HG02885 (cell line): ENCODE results near the gene ITGB7.
A peak's percentile ranks its signal among the peaks of the same experiment; 100 is the strongest.

Experiments used
- ATAC-seq: cut with Tn5 transposase; IDR thresholded peaks from one replicate; pipeline ENCODE4 v1.9.1; 2021; ENCODE audit warnings: mild to moderate bottlenecking; ENCODE audit not compliant: unreplicated experiment, poor library complexity

The ITGB7 gene

DNA sequence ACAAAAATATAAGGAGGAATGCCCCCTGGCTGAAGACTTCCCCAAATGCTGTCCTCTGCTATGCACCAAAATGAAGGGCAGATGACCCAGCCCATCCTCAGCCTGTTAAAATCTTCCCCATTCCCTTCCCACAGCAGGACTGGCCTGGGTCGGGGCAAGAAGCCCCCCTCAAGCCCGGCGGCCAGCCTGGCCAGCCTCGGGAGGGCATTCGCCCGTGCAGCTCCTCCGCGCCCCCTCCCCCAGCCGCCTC, 24.5 kb upstream of the ITGB7 start:
- ATAC-seq, result no peak

DNA sequence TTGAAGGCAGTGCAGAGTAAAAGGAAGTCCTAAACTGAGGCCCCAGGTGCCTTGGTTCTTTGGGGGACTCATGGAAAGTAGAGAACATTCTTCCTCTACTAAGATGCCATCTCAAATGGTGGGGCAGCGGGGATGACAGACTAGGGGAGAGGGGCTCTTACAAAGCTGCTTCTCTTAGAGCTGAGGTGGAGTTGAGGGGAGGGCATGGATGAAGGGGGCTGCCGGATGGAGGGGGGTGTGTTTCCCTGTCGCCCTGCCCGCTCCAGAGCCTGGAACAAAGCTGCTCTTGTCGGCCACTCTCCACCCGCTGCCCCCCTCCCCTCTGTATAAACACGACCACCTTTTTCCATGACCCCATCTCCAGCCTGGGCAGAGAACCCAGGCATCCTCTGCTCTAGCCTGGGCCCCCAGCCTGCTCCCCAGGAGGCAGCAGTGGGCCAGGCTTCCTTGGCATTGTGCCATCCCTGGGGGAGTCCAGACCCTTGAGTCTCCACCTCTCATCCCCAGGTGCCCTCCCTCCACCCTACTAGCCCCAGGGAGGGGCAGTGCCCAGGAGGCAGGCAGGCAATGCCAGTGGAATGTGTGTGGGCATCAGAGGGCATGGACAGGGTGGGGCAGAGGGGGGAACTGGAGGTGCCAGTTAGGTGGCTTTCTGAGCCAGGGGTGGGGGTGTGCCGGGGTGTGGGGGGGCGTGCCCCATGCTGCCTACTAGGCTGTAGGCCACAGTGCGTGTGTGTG, 23.2 kb upstream of the ITGB7 start:
- no peak for ATAC-seq

DNA sequence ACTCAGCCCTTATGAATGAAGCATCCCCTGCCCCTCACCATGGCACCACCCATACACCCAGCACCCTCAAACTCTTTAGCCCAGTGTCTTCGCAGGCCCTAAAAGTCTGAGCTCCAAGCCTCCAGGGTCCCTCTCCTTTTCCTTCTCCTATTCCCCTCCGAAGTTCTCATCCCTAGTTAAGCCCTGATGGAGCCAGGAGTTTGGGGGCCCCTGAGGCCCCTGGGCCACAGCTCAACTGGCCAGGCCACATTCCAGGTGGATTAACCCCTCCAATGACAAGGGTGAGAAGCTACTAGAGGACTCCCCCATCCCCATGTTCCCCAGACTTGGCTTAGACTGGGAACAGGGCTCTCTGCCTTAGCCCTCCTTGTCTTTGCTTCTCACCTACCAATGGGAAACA, 22.4 kb upstream of the ITGB7 start:
- no peak for ATAC-seq

DNA sequence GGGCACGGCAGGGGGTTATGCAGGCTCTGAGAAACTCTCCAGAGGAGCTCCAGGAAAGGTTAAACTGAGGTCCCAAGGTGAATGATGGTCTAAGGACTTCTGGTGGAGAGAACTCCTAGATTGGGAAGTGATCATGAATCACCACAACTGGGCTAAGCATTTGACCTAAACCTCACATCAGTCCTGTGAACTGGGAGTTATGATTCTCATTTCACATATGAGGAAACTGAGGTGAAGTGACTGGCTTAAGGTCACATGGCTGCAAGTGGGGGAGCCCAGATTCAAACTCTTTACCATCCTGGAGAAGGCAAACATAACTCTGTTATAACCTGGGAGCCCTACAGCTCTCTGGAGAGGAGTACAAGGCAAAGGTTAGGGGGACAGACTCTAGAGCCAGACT, 20.8 kb upstream of the ITGB7 start:
- no peak for ATAC-seq

DNA sequence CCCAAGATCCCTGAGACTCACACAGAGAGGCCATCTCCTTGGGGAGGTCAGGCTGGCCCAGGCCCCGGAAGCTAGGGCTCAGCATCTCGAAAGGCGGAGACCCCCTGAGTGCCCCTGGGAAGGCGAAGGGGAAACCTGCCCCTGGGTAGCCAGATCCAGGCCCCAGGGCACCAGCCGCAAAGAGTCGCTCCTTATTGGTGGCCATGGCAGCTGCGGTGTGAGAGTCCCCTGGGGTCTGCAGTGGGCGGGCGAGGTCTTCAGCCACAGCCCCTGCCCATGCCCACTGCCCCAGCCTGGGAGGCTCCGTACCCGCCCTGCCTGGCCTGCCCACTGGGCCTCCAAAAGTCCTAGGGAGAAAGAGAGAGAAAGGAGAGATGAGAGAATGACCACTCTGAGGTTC, 20.3 kb upstream of the ITGB7 start:
- ATAC-seq, result no peak

DNA sequence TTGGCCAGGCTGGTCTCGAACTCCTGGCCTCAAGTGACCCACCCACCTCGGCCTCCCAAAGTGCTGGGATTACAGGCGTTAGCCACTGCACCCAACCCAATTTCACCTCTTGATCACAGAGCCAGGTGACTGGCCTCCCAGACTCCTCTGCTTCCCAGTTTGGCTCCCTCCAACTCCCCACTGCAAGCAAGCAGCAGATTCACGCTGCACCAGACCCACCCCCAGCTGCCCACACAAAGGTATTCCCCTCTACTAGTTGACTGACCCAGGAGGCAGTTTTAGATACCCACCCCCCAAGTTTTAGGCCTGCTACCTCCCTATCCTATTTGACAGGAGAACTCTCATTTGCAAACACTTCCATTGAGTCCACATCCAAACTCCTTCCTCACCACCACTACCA, 19.8 kb upstream of the ITGB7 start:
- ATAC-seq, result no peak

DNA sequence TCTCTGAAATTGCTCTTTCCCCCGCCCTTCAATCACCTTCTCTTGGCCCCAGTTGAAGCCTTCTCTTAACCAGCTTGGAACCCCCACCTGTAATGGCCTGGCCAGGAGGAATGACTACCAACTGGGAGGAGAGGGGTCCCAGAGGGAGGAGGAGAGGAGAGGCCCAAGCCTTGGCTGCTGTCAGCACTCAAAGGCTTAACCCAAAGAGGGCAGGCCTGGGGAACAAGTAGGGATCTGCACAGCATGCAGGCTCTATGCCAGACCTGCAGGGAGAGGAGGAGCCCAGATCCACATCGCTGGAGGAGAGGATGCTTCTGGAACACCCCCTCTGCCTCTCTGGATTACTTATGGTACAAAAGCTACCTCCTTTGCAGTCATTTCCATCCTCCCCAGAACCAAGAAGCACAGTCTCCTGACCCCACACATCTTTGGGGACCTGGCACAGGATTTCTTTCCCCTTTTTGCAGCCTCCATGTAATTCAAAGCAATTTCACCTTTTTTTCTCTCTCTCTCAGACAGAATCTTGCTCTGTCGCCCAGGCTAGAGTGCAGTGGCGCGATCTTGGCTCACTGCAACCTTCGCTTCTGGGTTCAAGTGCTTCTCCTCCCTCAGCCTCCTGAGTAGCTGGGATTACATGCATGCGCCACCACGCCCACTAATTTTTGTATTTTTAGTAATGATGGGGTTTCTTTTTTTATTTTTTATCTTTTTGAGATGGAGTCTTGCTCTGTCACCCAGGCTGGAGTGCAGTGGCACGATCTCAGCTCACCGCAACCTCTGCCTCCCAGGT, 18.8 kb upstream of the ITGB7 start:
- ATAC-seq, result no peak

DNA sequence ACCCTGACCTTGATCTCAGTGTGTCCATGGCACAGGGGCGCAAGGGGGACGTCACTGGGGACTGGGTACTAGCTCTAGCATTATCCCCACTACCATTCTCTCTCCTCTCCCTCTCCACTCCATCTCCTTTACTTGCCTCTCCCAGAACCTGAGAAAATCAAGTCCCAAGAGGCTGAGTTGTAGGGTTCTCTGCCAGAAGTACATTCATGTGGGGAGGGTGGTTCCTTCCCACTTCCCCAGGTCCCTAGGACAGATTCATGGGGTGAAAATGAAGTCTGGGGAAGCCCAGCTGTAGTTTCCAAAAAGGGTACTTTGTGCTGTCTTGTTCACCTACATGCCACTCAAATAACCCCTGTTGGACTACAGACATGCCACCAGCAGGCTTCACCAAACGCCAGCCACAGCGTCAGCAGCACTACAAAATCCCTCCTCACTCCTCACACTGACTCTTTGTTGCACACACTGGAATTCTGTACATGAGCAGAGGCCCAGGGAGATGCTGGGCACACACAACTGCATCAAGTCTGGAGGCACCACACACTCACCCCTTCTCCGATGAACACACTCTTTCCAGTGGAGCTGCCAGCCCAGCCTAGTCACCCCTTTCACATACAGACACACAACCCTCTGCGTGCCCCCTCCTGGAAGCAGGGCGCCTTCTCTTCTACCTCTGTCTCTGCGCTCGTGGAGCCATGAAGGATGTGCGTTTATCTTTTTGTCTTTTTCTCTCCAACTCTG, 18.0 kb upstream of the ITGB7 start:
- no peak for ATAC-seq

DNA sequence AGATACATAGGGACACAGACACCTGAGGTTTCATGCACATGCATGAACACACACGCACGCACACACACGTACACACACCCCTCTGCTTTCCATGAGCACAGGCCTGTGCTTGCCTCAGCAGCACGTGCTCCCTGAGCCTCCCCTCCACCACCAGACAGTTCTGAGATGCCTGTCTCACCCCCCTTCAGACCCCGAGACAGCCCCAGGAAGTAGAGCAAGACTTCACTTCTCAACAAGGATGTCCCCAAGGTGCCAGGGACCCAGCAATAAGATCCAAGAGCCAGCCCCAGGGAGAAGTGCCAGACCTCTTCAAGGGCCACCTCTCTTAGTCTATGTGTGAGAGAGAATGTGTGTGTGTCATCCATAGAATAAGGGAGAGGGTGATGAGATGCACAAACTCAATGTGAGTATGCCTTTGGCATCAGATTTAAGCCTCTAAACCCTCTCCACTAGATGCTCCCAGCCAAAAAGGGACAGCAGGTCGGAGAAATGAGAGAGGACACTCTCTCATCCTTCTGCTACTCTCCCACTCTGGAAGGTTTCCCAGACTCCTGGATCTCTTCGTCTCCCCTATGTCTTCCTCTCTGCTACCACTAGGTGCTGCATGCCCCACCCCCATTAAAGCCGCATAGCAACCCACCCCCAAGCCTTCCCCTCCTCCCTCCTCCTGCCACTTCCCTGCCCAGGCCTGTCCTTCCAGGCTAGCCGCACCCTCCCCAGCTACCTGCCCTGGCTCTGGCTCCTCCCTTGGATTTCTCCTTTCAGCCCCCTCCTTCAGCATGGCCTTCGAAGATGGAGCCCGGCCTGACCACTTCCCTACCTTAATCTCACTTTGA, 17.2 kb upstream of the ITGB7 start:
- no peak for ATAC-seq

DNA sequence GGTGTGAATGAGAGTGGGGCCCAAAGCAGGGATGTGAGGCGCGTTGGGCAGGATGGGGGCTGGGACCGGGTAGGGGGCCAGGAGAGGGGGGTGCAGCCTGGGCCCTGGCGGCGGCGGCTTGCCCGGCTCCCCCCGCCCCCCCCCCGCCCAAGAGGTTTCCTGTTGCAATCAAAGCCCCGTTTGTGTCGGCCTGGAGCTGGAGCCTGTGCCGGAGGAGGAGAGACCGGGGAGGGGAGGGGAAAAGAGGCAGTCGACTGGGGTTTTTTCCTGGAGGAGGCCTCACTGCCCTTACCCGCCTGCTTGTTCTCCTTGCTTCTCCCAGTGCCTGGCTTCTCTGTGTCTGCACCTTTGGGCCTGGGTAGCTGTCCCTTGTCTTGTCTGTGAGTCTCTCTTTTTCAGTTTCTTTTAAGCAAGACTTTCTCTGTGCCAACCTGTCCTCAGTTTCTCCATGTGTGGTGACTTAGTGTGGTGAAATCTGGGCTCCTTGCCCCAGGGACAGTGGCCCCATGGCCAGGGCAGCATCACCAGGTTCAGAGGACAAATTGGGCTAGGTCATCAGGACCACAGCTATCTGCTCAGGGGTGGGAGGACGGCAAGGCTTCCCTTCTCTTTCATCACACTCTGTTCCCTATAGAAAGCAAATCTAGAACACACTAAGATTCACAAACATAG, 16.5 kb upstream of the ITGB7 start:
- no peak for ATAC-seq

DNA sequence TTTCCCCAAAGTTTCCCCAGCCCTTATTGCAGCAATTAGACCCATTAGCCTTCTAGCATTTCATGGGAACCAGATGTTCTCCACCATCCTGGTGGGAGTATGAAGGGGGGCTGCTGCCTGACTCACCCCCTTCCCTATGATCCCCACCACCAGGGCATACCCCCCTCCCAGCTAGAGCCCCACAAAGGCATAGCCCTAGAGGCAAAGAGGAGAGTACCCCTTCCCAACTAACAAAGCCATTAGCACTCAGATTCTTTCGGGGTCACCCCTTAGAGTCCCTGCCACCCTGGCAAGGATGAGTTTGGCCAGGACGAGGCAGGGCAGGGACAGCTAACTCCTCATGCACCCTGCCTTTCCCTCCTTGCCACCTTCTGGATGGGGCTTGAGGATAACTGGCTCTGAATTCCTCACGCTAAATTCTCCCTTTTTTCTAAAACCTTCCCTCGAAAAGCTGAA, 15.8 kb upstream of the ITGB7 start:
- no peak for ATAC-seq

DNA sequence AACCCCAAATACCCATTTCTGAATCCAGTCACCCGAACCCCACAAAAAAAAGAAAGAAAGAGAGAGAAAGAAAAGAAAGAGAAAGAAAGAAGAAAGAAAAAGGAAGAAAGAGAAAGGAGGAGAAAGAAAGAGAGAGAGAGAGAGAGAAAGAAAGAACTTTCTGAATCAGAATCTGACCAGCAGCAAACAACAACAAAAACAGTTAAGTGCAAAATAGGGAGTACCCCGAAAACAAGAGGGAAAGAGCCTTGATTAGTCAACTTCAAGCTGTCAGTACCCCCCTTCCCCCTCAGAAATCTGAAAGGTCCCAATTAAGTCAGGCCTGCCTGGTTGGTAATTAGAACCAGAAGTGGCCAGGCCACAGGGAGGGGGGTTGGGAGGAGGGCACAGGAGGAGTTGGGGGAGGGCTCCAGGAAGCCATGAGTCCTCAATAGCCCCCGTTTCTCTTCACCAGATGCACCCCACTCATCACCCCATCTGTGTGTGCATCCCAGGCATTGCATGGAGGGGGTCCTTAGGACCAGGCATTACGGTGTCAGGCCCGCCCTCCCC, 15.2 kb upstream of the ITGB7 start:
- no peak for ATAC-seq

DNA sequence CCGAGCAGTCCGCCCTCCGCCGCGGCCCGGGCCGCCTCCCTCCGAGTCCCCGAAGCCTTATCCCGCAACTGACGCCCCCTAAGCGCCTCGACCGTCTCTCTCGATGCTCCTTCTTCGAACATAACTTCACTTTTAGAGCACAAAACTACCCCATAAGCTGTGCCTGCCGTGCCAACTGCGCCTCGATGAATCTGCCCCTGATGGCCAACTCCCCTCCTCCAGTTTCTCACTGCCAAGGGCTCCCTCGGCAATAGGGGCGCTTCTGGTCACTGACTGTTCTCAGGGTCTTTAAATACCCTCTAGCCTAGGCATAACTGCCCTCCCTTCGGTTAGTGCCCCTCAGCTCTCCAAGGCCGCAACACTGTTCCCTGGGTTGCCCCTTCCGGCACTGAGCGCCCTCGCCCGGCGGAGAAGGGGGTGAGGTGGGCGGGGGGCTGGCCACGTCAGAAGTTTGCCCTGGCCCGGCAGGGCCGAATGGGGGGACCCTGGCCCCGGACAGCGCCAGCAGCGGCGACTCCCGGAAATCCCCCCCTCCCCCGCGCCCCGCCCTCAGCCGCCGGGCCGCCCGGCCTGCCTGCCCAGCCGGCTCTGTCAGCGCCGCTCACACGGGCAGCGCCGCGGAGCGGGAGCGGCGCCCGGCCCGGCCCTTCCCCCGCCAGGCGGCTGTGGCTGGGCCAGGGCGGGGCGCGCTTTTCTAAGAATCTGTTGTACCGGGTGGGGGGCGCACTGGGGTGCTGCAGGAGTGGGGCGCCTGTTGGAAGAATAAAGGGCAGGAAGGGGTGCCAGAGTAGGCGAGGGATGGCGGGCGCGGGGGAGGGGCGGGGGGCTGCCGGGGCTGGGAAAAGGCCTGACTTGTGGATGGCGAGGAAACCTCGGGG, 14.4 kb upstream of the ITGB7 start:
- peak; percentile 19 for ATAC-seq

DNA sequence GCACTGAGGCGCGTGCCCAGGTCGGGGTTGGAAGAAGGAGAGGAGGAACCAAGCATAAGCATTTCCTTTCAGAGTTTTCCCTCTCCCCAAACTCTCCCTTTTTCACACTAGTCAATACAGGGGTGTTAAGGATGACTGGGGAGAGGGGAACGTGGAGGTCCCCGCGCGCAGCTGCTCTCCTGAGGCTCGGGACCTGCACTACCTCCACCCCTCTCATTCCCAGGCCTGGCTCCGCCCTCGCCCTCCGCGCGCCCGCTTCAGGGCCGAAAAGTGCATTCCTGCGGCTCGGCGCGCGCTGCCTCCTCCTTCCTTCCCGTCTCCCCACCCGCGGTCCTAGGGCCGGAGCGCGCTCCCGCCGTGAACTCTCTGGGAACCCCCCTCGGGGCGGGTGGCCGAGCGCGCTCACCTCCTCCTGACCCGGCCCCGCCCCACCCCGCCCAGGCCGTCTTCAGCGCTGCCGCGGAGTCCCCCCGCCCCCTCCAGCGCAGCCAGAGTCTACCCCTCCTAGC, 13.7 kb upstream of the ITGB7 start:
- peak; percentile 59 for ATAC-seq

DNA sequence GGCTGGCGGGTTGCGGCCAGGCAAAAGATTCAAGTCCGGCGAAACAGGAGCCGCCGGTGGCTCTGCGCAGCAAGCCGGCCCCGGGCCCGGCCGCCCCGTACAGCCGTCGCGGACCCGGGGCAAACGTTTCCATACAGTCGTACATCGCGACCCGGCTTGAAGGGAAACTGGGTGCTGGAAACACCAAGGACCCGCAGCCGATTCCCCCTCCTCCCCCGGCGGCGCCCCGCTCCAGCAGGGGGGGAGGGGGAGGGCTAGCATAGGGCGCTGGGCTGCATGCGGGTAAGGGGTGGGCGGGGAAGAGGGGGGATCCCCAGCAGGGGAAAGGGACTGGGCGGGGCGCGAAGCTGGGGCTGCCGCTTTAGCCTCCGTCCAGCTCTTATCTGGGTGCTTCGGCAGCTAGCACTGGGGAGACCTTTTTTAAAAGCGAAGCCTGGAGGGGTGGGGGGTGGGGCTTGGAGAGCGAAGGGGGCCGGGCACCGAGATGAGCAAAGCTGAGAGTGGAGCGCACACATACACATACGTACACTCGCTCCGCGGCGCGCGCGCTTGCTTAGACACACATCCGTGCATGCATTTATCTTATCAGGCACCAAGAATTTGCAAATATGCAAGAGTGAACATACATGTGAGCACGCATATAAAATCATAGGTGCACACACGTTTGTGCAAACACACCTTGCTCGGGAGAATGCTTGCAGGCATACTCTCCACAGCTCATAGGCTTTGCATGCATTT, 13.1 kb upstream of the ITGB7 start:
- ATAC-seq, result peak; percentile 38

DNA sequence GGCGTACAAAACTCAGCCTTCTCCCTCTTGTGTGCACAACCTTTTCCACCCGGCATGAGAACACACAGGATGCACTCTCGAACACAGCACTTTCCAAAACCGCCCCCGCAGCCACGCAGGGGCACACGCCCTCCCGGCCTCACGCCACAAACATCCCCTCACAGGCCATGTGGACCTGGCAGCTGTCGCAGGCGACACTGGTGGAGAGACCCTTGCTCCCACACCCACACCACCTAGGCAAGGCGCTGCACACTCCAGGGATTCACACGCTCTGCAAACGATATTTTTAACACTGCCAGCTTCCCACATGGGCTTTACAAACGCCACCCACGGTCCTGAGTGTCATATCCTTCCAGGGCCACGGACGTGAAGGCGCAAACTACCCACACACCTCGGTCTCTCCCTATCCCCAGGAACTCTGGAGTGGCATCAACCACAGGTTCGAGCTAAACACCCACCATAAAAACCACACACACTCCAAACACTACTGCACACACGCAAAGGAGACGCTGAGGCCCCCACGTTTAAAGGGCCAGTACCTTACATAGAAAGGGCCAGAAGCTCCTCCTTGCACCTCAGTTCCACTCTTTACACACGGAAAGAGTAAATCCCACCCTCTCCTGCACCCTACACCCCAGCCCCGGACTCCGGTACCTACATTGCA, 12.4 kb upstream of the ITGB7 start:
- peak; percentile 15 for ATAC-seq

DNA sequence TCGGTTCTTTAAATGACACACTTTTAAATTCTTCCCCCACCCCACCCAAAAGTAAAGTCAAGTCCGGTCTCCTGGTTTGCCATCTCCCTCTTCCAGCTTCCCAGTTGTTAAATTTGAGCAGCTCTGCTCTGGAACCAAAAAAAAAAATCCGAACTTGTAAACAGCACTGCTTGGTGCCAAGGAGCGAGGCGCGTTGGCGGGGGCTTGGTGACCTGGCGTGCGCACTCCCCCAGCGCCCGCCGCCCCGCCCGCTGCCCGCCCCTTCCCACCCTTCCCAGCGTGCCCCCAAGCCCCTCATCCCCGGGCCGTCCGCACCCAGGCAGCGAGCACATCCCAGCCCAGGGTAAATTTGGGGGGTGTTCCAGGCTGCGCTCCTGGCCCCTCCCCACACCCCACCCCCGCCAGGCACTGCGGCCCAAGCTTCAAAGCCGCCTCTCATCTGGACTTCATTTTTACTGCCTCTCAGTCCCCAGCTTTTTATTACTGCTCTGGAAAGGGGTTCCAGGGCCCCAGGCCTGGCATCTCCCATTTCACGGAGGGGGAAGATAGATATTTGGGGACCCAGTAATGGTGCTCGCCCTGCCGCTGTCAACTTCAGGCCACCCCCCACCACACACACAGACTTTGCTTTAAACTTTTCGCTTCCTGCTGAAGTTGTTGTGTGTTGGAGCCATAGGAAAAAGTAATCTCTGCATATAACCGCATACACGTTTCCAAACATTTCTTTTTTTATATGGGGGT, 11.7 kb upstream of the ITGB7 start:
- no peak for ATAC-seq
